ENCODE data around the gene OTUD7B.

Gene OTUD7B

DNA sequence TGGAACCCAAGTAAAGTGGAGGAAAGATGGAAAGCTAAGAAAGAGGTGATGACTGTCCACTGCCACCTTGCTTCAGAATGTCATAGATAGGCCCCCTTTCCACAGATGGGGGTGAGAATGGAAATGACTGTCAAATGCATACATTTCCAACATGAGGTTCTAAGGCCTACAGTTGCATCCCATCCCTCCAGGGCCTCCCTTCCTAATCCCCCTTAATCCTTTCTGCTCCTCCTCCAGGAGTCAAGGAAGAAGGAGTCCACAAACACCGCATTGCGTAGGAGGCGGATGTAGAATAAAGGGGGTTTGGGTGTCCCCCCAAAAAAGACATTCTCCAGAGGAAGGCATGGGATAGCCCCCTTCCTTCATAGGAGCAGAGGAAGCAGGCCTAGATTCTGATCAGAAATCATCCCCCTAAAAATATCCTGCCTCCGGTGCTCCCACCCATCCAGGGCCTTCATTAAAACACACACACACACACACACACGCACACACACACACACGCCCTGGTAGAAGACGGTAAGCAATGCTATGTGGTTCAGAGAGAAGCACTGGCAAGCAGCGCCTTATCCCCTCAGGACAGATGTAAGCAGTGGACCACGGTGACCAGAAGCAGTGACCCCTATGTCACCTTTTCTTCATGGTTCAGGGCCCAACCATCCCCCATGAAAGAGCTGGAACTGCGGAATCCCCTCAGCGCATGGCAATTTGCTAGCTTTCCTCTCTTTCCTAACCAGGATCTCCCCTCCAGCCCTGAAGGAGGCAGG is 94.9 kb downstream of the OTUD7B start:
- DNase-seq = no peak

DNA sequence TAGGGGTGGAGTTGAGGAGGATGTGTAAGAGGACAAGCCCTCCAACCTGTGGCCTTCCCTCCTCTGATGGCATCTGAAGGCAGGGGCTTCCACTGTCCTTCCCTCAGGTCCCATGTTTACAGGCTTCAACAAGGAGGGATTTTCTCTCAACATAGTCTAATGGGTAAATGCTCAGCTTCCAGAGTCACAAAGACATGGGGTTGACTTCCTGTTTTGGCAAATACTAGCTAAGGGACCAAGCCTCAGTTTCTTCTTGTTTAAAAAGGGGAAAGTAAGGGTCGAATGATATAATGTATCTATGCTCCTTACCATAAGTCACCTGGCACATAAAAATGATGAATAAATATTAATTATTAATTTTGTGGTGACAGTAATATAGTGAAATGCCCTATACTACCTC is 96.0 kb downstream of the OTUD7B start:
- DNase-seq = no peak

DNA sequence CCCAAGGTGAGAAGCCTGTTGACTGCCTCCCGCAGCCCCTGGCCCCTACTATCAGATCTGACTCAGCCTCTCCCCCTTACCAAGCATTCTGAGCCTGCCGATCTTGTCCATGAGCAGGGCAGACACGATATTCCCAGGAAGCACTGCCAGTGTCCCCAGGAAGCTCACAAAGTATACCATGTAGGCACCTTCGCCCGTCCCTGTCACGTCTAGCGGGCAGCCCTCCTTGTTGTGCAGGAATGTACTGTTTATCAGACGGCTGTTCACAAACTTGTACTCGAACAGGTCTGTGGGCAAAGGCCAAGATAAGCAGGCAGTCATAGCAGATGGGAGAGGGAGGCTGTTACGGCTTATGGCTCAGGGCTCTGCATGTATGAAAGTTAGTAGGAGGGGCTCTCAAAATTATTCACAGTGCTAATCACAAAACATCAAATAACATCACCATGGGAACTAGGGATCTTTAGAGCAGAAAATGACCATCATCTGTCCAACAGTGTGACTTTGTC is 103.9 kb downstream of the OTUD7B start:
- DNase-seq = no peak

DNA sequence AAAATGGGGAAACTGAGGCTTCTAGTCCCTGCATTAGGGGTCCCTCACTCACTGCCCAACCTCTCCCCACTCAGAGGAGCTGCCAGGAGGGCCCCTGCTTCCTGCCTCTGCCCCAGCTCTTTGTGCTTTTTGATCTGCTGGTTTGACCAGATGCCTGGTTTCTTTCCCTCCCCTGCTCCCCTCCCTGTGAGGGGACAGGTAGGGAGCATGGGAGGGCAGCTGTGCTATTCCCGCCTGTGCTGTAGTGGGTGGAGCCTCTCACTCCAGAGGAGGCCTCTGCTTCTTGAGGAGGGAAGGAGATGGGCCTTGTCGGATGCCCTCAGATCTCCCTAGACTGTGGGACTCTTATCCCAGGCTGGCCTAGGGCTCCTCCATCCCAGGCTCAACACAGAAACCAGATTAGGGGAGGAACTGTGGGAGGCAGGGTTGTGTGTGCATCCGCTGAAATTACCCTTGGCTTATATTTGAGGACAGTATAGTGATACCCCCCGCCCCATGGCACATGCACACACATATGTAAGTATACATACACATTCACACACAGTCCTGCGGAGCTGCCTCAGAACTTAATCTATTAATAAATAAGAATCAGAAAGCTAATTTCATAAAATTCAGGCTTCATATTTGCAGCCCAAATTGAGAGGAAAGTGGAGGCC is 106.6 kb downstream of the OTUD7B start:
- no peak for DNase-seq

DNA sequence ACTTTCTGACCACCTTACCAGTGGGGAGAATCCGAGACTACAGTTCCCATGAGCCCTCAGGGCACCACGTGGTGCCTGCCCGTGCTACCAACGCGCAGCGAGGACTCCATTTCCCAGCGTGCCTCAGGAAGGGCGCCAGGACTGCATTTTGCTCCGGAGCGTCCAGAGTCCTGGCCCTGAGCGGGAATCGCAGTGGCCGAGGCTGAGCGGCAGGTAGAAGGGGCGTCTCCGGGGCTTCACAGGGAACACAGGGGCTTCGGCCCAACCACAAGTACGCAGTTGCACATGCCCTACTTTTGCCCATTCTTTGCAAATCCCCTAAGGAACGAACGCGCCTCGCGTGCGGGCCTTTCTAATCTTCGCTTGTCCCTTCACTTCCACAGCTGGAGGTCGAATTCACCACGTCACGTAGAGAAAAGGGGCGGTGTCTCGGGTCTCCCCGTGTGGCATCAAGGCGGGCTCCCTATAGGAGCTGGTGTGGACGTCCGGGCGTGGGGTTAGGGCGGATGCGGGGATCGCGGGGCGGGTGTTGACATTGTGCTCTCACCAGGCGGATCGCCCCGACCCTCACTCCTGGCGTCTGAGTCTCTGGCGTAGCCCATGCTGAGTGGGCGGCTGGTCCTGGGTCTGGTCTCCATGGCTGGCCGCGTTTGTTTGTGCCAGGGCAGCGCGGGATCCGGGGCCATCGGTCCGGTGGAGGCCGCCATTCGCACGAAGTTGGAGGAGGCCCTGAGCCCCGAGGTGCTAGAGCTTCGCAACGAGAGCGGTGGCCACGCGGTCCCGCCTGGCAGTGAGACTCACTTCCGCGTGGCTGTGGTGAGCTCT is 110.9 kb downstream of the OTUD7B start, which contains the start of gene BOLA1:
Gene BOLA1 (plus strand): TSS at position 109 of the 825 bp plus-strand sequence. CDS start 492 bp downstream, at position 601.
- peak; percentile 94 for DNase-seq

DNA sequence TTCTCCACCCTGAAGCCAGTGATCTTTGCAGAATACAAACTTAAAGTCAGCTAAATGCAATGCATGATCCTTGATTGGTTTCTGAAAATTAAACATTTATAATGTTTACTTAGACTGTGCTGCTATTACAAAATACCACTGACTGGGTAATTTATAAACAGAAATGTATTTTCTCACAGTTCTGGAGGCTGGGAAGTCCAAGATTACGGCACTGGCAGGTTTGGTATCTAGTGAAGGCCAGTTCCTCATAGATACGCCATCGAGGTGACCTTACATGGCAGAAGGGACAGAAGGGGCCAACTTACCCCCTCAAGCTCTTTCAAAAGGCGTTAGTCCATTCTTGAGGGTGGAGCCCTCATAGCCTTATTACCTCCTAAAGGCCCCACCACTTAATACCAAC is 114.0 kb downstream of the OTUD7B start:
- no peak for DNase-seq

DNA sequence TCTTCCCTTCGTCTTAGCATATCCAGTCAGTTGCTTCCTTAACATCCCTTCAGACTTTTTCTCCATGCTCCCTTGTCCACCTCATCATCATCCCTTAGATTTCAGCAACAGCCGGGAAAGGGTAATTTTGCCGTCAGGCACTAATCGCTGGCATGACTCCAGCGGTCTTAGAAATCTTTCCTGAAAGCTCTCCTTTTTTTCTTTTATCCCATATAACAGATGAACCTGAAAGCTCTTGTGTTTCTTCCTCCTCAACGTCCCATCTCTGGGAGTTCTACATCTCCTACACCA is 121.6 kb downstream of the OTUD7B start:
- no peak for DNase-seq

DNA sequence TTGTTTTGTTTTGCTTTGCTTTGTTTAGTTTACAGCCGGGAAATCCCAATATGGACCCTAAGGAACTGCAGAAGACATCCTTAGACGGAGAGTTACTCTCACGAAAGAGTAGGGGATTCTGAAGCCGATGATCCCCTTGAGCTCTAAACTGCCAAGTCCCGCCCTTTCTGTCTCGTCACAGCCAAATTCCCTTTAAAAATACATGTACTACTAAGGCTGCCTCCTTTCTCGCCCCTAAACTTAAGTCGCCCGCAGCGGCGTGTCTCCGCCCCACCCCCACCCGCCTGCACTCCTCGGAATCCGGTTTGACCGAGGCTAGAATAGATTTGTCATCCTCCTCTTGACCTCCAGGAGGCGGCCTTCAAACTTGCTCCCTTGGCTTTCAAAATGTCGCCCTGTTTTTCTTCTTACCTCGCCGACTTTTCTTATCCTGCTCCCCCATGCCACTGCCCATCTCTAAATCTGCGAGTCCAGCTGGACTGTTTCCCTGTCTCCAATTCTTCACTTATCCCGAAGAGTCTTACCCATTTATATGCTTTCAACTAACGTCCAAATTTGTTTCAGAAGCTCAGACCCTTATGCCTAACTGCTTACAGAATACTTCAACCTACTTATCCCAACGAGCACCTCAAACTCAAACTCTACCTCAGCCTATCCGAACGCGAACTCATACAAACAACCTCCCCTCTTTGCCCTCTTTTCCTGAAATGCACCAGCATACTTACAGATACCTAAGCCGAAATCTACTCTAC is 122.1 kb downstream of the OTUD7B start:
- DNase-seq = peak; percentile 91
